Measurements from ENCODE around the gene CAPN5.

CAPN5 gene

GRCh38 chr11:77063861-77064260 lies 2.9 kb upstream of the CAPN5 start:
- no peak overlapping the region for H3K27ac ChIP-seq (ENCODE audit: low read depth, low read length)
- no peaks in the 10 kb centered on the region for H3K36me3 ChIP-seq (ENCODE audit: control insufficient read depth, low read length)
- H3K9me3 ChIP-seq (ENCODE audit: control insufficient read depth, insufficient read depth, low read length): no peaks in the 10 kb centered on the region; the same call in 1 of the 2 replicates
- H3F3A ChIP-seq (ENCODE audit: control insufficient read depth, insufficient read depth): no peaks in the 10 kb centered on the region
- no peaks in the 10 kb centered on the region for H3K9me2 ChIP-seq (replicated peaks; ENCODE audit: control insufficient read depth, low read length)
- H3K27me3 ChIP-seq (ENCODE audit: control insufficient read depth, low read length): peaks cover 24% of the 10 kb centered on the region
- H3K4me2 ChIP-seq (ENCODE audit: low read length): no peak overlapping the region
- no peaks in the 10 kb centered on the region for H3K79me2 ChIP-seq (ENCODE audit: control insufficient read depth, low read length)
- TF ChIP-seq EZH2phosphoT487 (IDR thresholded peaks at IDR 0.05; ENCODE audit: borderline replicate concordance, low read length): no peak
- TF ChIP-seq, protein P1, sequence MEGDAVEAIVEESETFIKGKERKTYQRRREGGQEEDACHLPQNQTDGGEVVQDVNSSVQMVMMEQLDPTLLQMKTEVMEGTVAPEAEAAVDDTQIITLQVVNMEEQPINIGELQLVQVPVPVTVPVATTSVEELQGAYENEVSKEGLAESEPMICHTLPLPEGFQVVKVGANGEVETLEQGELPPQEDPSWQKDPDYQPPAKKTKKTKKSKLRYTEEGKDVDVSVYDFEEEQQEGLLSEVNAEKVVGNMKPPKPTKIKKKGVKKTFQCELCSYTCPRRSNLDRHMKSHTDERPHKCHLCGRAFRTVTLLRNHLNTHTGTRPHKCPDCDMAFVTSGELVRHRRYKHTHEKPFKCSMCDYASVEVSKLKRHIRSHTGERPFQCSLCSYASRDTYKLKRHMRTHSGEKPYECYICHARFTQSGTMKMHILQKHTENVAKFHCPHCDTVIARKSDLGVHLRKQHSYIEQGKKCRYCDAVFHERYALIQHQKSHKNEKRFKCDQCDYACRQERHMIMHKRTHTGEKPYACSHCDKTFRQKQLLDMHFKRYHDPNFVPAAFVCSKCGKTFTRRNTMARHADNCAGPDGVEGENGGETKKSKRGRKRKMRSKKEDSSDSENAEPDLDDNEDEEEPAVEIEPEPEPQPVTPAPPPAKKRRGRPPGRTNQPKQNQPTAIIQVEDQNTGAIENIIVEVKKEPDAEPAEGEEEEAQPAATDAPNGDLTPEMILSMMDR (IDR thresholded peaks at IDR 0.05; ENCODE audit: low read depth, low read length, poor library complexity, severe bottlenecking): no peak
- no peak overlapping the region for H3K4me3 ChIP-seq (ENCODE audit: low read length)
- H4K20me1 ChIP-seq (ENCODE audit: control insufficient read depth, insufficient read depth, low read depth, low read length): no peaks in the 10 kb centered on the region
- H3K4me1 ChIP-seq (ENCODE audit: control insufficient read depth, low read length): peaks cover 10% of the 10 kb centered on the region

GRCh38 chr11:77064648-77065217 lies 2.0 kb upstream of the CAPN5 start:
- no peaks in the 10 kb centered on the region for H4K20me1 ChIP-seq (ENCODE audit: control insufficient read depth, insufficient read depth, low read depth, low read length)
- no peak overlapping the region for H3K27ac ChIP-seq (ENCODE audit: low read depth, low read length)
- H3K4me2 ChIP-seq (ENCODE audit: low read length): no peak overlapping the region
- no peak overlapping the region for H3K4me3 ChIP-seq (ENCODE audit: low read length)
- no peaks in the 10 kb centered on the region for H3K79me2 ChIP-seq (ENCODE audit: control insufficient read depth, low read length)
- H3K9me3 ChIP-seq (ENCODE audit: control insufficient read depth, insufficient read depth, low read length): no peaks in the 10 kb centered on the region; the same call in 1 of the 2 replicates
- H3K36me3 ChIP-seq (ENCODE audit: control insufficient read depth, low read length): no peaks in the 10 kb centered on the region
- H3K4me1 ChIP-seq (ENCODE audit: control insufficient read depth, low read length): peaks cover 10% of the 10 kb centered on the region
- H3K9me2 ChIP-seq (replicated peaks; ENCODE audit: control insufficient read depth, low read length): no peaks in the 10 kb centered on the region
- no peak for TF ChIP-seq EZH2phosphoT487 (IDR thresholded peaks at IDR 0.05; ENCODE audit: borderline replicate concordance, low read length)
- TF ChIP-seq, protein P1 (IDR thresholded peaks at IDR 0.05; ENCODE audit: low read depth, low read length, poor library complexity, severe bottlenecking): no peak
- no peaks in the 10 kb centered on the region for H3F3A ChIP-seq (ENCODE audit: control insufficient read depth, insufficient read depth)
- H3K27me3 ChIP-seq (ENCODE audit: control insufficient read depth, low read length): peaks cover 30% of the 10 kb centered on the region

DNA sequence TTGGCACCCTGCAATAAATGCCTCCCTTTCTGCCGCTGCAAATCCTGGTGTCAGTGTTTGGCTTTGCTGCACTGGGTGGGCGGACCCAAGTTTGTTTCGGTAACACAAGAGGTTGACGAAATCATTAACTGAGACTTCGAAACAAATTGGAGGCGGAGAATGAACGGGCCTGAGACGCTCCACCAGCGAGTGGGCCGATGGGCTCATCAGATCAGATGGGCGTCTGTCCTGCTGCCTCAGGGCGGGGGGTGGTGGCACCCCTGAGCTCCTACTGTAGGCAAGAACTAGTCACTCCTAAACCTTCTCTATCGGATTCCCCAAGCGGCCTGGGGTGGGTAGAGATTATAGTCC lies 918 bp upstream of the CAPN5 start:
- Histone ChIP-seq H3K36me3 (ENCODE audit: control insufficient read depth, low read length) (no peaks in the 10 kb centered on the region), H3K4me1 (ENCODE audit: control insufficient read depth, low read length) (peaks cover 10% of the 10 kb centered on the region), H3K27ac (ENCODE audit: low read depth, low read length) (no peak overlapping the region)

More for the DNA sequence above, 918 bp upstream of the CAPN5 start:
- TF ChIP-seq, protein P1 (IDR thresholded peaks at IDR 0.05; ENCODE audit: low read depth, low read length, poor library complexity, severe bottlenecking): no peak
- no peak for TF ChIP-seq EZH2phosphoT487 (IDR thresholded peaks at IDR 0.05; ENCODE audit: borderline replicate concordance, low read length)
- Histone ChIP-seq H3K9me2 (replicated peaks; ENCODE audit: control insufficient read depth, low read length) (no peaks in the 10 kb centered on the region), H3K79me2 (ENCODE audit: control insufficient read depth, low read length) (no peaks in the 10 kb centered on the region), H3F3A (ENCODE audit: control insufficient read depth, insufficient read depth) (no peaks in the 10 kb centered on the region), H3K4me2 (ENCODE audit: low read length) (peak overlapping the region; percentile 94), H3K27me3 (ENCODE audit: control insufficient read depth, low read length) (peaks cover 22% of the 10 kb centered on the region), H4K20me1 (ENCODE audit: control insufficient read depth, insufficient read depth, low read depth, low read length) (no peaks in the 10 kb centered on the region), H3K4me3 (ENCODE audit: low read length) (peak overlapping the region; percentile 80), H3K9me3 (ENCODE audit: control insufficient read depth, insufficient read depth, low read length) (no peaks in the 10 kb centered on the region; the same call in 1 of the 2 replicates)
